OCI-LY7 (cell line): ENCODE measurements around the gene CNNM2. TPM values are rescaled to one million over a fixed set of nuclear protein-coding genes. Genes with fewer than 3 reads are reported as not detected.

ENCODE experiments used
- BruUV-seq: library from RNA; stranded (reverse); fragments of 400-500 nt; replicated peaks from 2 replicates; lab custom pipeline; 2021; lab: Mats Ljungman, UMichigan
- CTCF ChIA-PET: fragments of 300-600 bp; sonication (Branson Sonifier 250); formaldehyde crosslinking; loops from one replicate; lab custom pipeline; 2022; ENCODE audit warnings: antibody characterized with exemption; ENCODE audit not compliant: unreplicated experiment; lab: Charles Lee
- POLR2A ChIA-PET: fragments of 300-600 bp; sonication (Branson Sonifier 250); formaldehyde crosslinking; loops from one replicate; lab custom pipeline; 2022; ENCODE audit warnings: antibody characterized with exemption; lab: Charles Lee
- DNase-seq: peaks from one replicate; pipeline ENCODE4 v3.0.0-alpha.2; 2015; ENCODE audit warnings: low spot score
- H2AFZ ChIP-seq: fragments of 200-600 bp; sonication (generic), shearing (Covaris generic); 2 replicates; pipeline ENCODE4 v1.6.1; 2014; ENCODE audit warnings: mild to moderate bottlenecking, antibody characterized with exemption, low read length, moderate library complexity
- H3K27ac ChIP-seq: fragments of 200-600 bp; sonication (generic); 2 replicates; pipeline ENCODE4 v1.5.1; 2014; ENCODE audit warnings: mixed run types, low read depth, mild to moderate bottlenecking, moderate library complexity, low read length, inconsistent platforms; ENCODE audit not compliant: poor library complexity, severe bottlenecking
- H3K36me3 ChIP-seq: fragments of 200-600 bp; sonication (generic); 2 replicates; pipeline ENCODE4 v1.6.1; 2014; ENCODE audit warnings: mild to moderate bottlenecking, antibody characterized with exemption, low read length, moderate library complexity, mixed read lengths; ENCODE audit not compliant: insufficient read depth
- H3K4me1 ChIP-seq: fragments of 200-600 bp; sonication (generic); 2 replicates; pipeline ENCODE4 v1.5.1; 2014; ENCODE audit warnings: mild to moderate bottlenecking, low read length; ENCODE audit not compliant: insufficient read depth, poor library complexity, severe bottlenecking
- H3K4me2 ChIP-seq: fragments of 200-600 bp; sonication (generic); 2 replicates; pipeline ENCODE4 v1.6.1; 2014; ENCODE audit warnings: mild to moderate bottlenecking, low read length
- H3K4me3 ChIP-seq: fragments of 200-600 bp; sonication (generic); 2 replicates; pipeline ENCODE4 v1.5.1; 2014; ENCODE audit warnings: mild to moderate bottlenecking, low read depth, low read length; ENCODE audit not compliant: poor library complexity, severe bottlenecking
- H3K79me2 ChIP-seq: fragments of 200-600 bp; sonication (generic); 2 replicates; pipeline ENCODE4 v1.6.1; 2016; ENCODE audit warnings: low read depth, mild to moderate bottlenecking, low read length, moderate library complexity, mixed read lengths; ENCODE audit not compliant: insufficient read depth
- H3K9me2 ChIP-seq: fragments of 200-600 bp; sonication (generic); 2 replicates; pipeline ENCODE4 v1.6.1; 2016; ENCODE audit warnings: mild to moderate bottlenecking, low read length, mixed read lengths; ENCODE audit not compliant: insufficient read depth
- H3K9me3 ChIP-seq: fragments of 200-600 bp; sonication (generic); 2 replicates; pipeline ENCODE4 v1.6.1; 2014; ENCODE audit warnings: mild to moderate bottlenecking, mixed run types, low read length, mixed read lengths
- H4K20me1 ChIP-seq: fragments of 200-600 bp; sonication (generic); 2 replicates; pipeline ENCODE4 v1.6.1; 2014; ENCODE audit warnings: mild to moderate bottlenecking, antibody characterized with exemption, low read length, moderate library complexity, mixed read lengths; ENCODE audit not compliant: insufficient read depth
- EZH2phosphoT487 ChIP-seq: fragments of 200-600 bp; sonication (generic); IDR thresholded peaks from 2 replicates; pipeline ENCODE4 v1.6.1; 2018; ENCODE audit warnings: low read depth, borderline replicate concordance, mild to moderate bottlenecking, mixed run types, antibody characterized with exemption, low read length, moderate library complexity, mixed read lengths
- intact Hi-C: fragments of 100-400 bp; cut with micrococcal nuclease; formaldehyde crosslinking; loops from one replicate; pipeline ENCODE4 v1.10.0; 2022; ENCODE audit not compliant: unreplicated experiment
- total RNA-seq, 2 experiments: library from RNA; depleted of rRNA in 1 of 2; stranded (reverse); fragments of >200 nt in 1 of 2; shearing (Covaris generic) in 1 of 2; gene quantifications; 2 replicates each; pipeline ENCODE4 v1.2.3, GENCODE V29; 2014 to 2022
- TF ChIP-seq, protein P1 (sequence below): fragments of 200-600 bp; sonication (generic); conservative IDR thresholded peaks from 2 replicates; pipeline ENCODE4 v1.5.1; 2014; ENCODE audit warnings: mild to moderate bottlenecking, antibody characterized with exemption, low read length, moderate library complexity, mixed read lengths

The CNNM2 gene
- total RNA-seq, 2 experiments from 2014 or later, result 6.6 to 7.2 TPM

DNA sequence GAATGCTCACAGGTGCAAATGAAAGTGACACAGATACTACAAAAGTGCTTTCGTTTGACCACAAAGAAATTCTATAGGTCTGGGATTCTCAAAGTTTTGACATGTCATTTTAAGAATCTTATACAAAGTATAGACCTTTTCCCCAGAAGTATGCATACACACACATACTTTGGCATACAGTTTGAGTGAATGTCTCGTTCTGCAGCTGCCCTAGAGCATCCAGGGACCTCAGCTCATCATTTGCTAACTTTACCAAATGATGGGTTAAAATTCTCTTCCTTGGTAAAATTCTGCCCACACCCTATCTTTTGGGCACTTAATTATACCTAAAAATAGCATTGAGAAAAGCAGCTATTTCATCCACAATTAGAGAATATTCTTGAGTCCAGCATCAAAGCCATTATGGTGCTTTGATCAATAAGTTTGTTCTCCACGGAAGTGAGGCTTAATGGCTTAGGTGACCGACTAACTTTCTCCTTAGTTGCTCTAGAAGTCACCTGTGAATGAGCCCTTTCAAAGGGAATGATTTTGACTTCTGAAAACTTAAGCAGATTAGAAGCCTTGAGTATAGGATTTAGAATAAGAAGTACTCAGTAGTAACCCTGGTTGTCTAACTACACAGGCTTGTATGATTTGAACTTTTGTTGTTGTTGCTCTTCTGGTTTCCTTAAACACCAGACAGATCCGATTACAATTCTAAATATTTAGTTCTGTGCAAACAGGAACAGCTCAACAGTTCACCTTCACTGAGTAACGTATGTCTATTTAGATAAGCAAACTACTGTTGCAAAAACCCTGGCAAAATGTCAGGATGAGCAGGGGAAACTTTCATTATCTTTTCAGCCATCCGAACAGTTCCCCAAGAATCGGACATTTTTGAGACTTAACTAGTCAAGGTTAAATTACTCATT lies 70.6 kb downstream of the CNNM2 start:
- Histone ChIP-seq H3K9me3 (no peaks in the 10 kb centered on the region), H3K27ac (no peak overlapping the region), H3K36me3 (no peaks in the 10 kb centered on the region), H3K9me2 (no peaks in the 10 kb centered on the region), H3K4me3 (no peak overlapping the region), H2AFZ (no peak overlapping the region), H3K79me2 (no peaks in the 10 kb centered on the region), H4K20me1 (no peaks in the 10 kb centered on the region), H3K4me1 (no peaks in the 10 kb centered on the region), H3K4me2 (no peak overlapping the region)
- TF ChIP-seq EZH2phosphoT487, result no peak
- POLR2A ChIA-PET, result no interaction called here
- CTCF ChIA-PET, result interaction anchor here (0.6 kb wide), 1 partner anchor 986 kb away, joined by 3 read pairs; no protein-coding TSS in a partner anchor
- DNase-seq, result no peak
- intact Hi-C loops, result no loop called here
- BruUV-seq, result no TSS peak

DNA sequence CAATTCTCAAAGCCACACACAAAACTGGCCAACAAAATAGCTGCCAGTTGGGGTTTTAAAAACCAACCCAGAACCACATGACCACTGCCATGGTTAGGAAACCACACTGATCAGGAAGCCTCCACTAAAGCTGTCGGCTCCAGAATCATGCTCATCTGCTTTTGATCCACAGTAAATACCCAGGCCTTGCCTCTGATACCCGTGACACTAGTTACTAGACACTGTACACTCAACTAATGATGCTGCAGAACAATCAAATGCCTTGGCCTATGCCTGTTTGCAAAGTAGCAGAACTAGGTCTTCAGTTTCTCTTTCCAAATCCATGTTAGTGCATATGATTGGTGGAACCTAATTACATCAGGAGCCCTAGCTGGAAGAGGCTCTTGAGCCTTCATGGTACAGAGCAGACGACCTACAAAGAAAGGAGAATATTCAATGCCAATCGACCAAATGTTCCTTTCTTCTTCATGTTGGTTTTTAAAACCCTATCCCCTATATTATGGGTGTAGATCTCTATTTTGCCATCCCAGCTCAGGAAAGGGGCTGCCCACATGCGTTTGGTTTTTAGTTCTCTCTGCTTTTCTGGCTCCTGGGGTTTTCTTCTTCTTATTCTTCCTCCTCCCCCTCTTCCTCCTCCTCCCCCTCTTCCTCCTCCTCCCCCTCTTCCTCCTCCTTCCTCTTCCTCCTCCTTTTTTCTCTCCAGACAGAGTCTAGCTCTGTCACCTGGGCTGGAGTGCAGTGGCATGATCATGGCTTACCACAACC lies 76.6 kb downstream of the CNNM2 start:
- Histone ChIP-seq H3K36me3 (no peaks in the 10 kb centered on the region), H2AFZ (no peak overlapping the region), H3K4me2 (no peak overlapping the region), H4K20me1 (no peaks in the 10 kb centered on the region), H3K4me1 (no peaks in the 10 kb centered on the region), H3K9me2 (no peaks in the 10 kb centered on the region), H3K27ac (no peak overlapping the region), H3K79me2 (no peaks in the 10 kb centered on the region), H3K4me3 (no peak overlapping the region), H3K9me3 (no peaks in the 10 kb centered on the region)
- ChIA-PET POLR2A (interaction anchor here (0.6 to 0.7 kb wide), 5 partner anchors 23 to 310 kb away, joined by 4 to 6 read pairs (median 4); no protein-coding TSS in a partner anchor), CTCF (no interaction called here)
- BruUV-seq, result no TSS peak
- TF ChIP-seq, protein P1, sequence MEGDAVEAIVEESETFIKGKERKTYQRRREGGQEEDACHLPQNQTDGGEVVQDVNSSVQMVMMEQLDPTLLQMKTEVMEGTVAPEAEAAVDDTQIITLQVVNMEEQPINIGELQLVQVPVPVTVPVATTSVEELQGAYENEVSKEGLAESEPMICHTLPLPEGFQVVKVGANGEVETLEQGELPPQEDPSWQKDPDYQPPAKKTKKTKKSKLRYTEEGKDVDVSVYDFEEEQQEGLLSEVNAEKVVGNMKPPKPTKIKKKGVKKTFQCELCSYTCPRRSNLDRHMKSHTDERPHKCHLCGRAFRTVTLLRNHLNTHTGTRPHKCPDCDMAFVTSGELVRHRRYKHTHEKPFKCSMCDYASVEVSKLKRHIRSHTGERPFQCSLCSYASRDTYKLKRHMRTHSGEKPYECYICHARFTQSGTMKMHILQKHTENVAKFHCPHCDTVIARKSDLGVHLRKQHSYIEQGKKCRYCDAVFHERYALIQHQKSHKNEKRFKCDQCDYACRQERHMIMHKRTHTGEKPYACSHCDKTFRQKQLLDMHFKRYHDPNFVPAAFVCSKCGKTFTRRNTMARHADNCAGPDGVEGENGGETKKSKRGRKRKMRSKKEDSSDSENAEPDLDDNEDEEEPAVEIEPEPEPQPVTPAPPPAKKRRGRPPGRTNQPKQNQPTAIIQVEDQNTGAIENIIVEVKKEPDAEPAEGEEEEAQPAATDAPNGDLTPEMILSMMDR, result no peak
- TF ChIP-seq EZH2phosphoT487, result no peak
- intact Hi-C loops, result no loop called here
- DNase-seq, result no peak

DNA sequence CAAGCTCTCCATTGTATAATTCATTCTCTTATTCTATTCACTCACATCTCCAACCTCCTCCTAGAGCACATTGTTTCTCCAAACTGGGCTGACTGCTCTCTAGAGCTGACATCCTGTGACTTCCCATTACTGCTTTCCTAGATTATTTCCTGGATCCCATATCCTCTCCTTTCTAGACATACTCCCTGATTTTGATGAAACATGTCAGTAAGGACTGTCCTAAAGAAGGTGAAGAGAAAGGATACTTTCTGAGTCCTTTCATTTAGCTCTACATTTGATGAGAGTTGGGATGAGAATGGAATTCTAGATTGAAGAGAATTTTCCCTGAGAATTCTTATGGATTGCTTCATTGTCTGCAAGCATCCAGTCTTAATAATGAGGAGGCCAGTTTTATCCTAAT lies 78.8 kb downstream of the CNNM2 start:
- no peak overlapping the region for H3K4me3 ChIP-seq
- H3K9me3 ChIP-seq, result no peaks in the 10 kb centered on the region
- H3K36me3 ChIP-seq, result no peaks in the 10 kb centered on the region
- no peaks in the 10 kb centered on the region for H3K79me2 ChIP-seq
- intact Hi-C loops, result no loop called here
- no peak overlapping the region for H3K27ac ChIP-seq
- no peak overlapping the region for H2AFZ ChIP-seq
- H3K4me1 ChIP-seq, result no peaks in the 10 kb centered on the region
- H4K20me1 ChIP-seq, result no peaks in the 10 kb centered on the region
- no peak overlapping the region for H3K4me2 ChIP-seq
- no peaks in the 10 kb centered on the region for H3K9me2 ChIP-seq
- CTCF ChIA-PET, result no interaction called here
- no peak for DNase-seq
- POLR2A ChIA-PET, result interaction anchor here (1.4 kb wide), 1 partner anchor 11 kb away, joined by 3 read pairs; no protein-coding TSS in a partner anchor
- no TSS peak for BruUV-seq
- no peak for TF ChIP-seq EZH2phosphoT487
- TF ChIP-seq, protein P1, result no peak
